A673 (cell line): Measurements from ENCODE around the gene WDR27. TPM values are rescaled to one million over a fixed set of nuclear protein-coding genes. Genes with fewer than 3 reads are reported as not detected.

Experiments
- BruUV-seq: library from RNA; stranded (reverse); fragments of 400-500 nt; replicated peaks from 2 replicates; lab custom pipeline; 2021; lab: Mats Ljungman, UMichigan
- CTCF ChIA-PET: fragments of 300-600 bp; sonication (Branson Sonifier 250); formaldehyde crosslinking; loops from one replicate; lab custom pipeline; 2022; ENCODE audit warnings: antibody characterized with exemption; lab: Charles Lee
- POLR2A ChIA-PET: fragments of 300-600 bp; sonication (Branson Sonifier 250); formaldehyde crosslinking; loops from one replicate; lab custom pipeline; 2022; ENCODE audit warnings: antibody characterized with exemption; ENCODE audit not compliant: low non-redundant PET; lab: Charles Lee
- DNase-seq: peaks from one replicate; pipeline ENCODE4 v3.0.0-alpha.2; 2015; ENCODE audit warnings: low spot score
- H3K27ac ChIP-seq: fragments of 200-600 bp; sonication (generic); 2 replicates; pipeline ENCODE4 v1.5.1; 2016; ENCODE audit warnings: mixed run types, low read depth, mild to moderate bottlenecking, mixed read lengths, antibody characterized with exemption, low read length; ENCODE audit not compliant: poor library complexity, severe bottlenecking
- H3K27me3 ChIP-seq: fragments of 200-600 bp; sonication (generic); replicated peaks from 2 replicates; pipeline ENCODE4 v1.6.1; 2017; ENCODE audit warnings: mixed run types, low read depth, mild to moderate bottlenecking, mixed read lengths, antibody characterized with exemption, low read length; ENCODE audit not compliant: insufficient read depth, poor library complexity
- H3K36me3 ChIP-seq: fragments of 200-600 bp; sonication (generic); 2 replicates; pipeline ENCODE4 v1.6.1; 2016; ENCODE audit warnings: mixed run types, mild to moderate bottlenecking, mixed read lengths, antibody characterized with exemption, low read length; ENCODE audit not compliant: insufficient read depth, poor library complexity, severe bottlenecking
- H3K4me1 ChIP-seq: fragments of 200-600 bp; sonication (generic); 2 replicates; pipeline ENCODE4 v1.6.1; 2017; ENCODE audit warnings: mixed run types, mild to moderate bottlenecking, mixed read lengths, antibody characterized with exemption, low read length; ENCODE audit not compliant: insufficient read depth, poor library complexity, severe bottlenecking
- H3K4me3 ChIP-seq: fragments of 200-600 bp; sonication (generic); 2 replicates; pipeline ENCODE4 v1.5.1; 2016; ENCODE audit warnings: low read depth, mixed run types, mild to moderate bottlenecking, mixed read lengths, low read length; ENCODE audit not compliant: poor library complexity, severe bottlenecking
- H3K9me3 ChIP-seq: fragments of 200-600 bp; sonication (generic); 2 replicates; pipeline ENCODE4 v1.6.1; 2016; ENCODE audit warnings: mixed run types, low read depth, mild to moderate bottlenecking, mixed read lengths, antibody characterized with exemption, low read length; ENCODE audit not compliant: poor library complexity, severe bottlenecking
- CTCF ChIP-seq: fragments of 300-800, 200-600 bp; sonication (generic); conservative IDR thresholded peaks from 2 replicates; pipeline ENCODE4 v1.5.1; 2017; ENCODE audit warnings: low read depth, mild to moderate bottlenecking, antibody characterized with exemption, low read length, moderate library complexity, mixed read lengths
- EZH2 ChIP-seq: fragments of 200-600 bp; sonication (generic); IDR thresholded peaks from 2 replicates; pipeline ENCODE4 v1.6.1; 2017; ENCODE audit warnings: borderline replicate concordance, low read depth, mild to moderate bottlenecking, mixed read lengths, antibody characterized with exemption, low read length; ENCODE audit not compliant: poor library complexity, severe bottlenecking
- intact Hi-C: fragments of 100-400 bp; cut with micrococcal nuclease; formaldehyde crosslinking; loops from one replicate; pipeline ENCODE4 v1.10.0; 2022; ENCODE audit not compliant: unreplicated experiment
- total RNA-seq: library from RNA; stranded (reverse); gene quantifications from 2 replicates; pipeline ENCODE4 v1.2.3, GENCODE V29; 2021

Gene WDR27
- total RNA-seq, 1 experiment from 2014 or later: 77.3 TPM

DNA sequence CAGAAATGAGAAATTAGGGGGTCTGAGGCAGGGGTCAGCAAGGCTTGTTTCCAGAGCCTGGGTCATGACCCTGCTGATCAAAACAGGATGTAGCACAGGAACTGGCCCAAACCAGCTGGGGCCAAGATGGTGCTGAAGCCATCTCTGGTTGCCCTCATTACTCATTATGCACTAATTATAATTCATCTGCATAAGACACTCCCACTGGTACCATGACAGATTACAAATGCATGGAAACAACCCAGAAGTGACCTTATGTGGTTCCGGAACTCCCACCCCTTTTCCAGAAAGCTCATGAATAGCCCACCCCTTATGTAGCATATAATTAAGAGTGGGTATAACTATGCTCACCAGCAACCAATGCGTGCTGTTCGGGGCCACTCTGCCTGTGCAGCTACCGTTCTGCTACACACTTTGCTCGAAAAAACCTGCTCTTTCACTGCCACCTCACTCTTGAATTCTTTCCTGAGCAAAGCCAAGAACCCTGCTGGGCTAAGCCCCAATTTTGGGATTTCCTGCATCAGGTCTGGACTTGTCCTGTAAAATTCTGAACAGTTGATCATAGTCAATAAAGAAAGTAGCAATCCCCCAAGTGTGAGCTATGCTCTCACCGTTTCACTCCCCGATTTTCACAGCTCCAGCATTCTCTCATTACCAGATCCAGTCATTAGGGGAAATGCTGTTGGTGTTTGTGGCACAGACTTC, 122.3 kb downstream of the WDR27 start:
- TF ChIP-seq CTCF (no peak), EZH2 (no peak)
- CTCF ChIA-PET: no interaction called here

GRCh38 chr6:169577974-169578373, 123.9 kb downstream of the WDR27 start:
- no TSS peak for BruUV-seq
- H3K9me3 ChIP-seq: no peaks in the 10 kb centered on the region
- no peak for TF ChIP-seq EZH2
- TF ChIP-seq CTCF: no peak
- no peaks in the 10 kb centered on the region for H3K27me3 ChIP-seq
- H3K4me3 ChIP-seq: no peak overlapping the region
- ChIA-PET POLR2A (no interaction called here), CTCF (no interaction called here)
- intact Hi-C loops: no loop called here
- no peak overlapping the region for H3K27ac ChIP-seq
- no peaks in the 10 kb centered on the region for H3K36me3 ChIP-seq
- peaks cover 19% of the 10 kb centered on the region for H3K4me1 ChIP-seq
- no peak for DNase-seq

More for the DNA sequence above, 122.3 kb downstream of the WDR27 start:
- Histone ChIP-seq H3K4me3 (no peak overlapping the region), H3K4me1 (peaks cover 19% of the 10 kb centered on the region), H3K9me3 (no peaks in the 10 kb centered on the region), H3K27ac (peak overlapping the region; percentile 69), H3K36me3 (no peaks in the 10 kb centered on the region), H3K27me3 (no peaks in the 10 kb centered on the region)
- DNase-seq: peak; percentile 66
- intact Hi-C loops: no loop called here
- POLR2A ChIA-PET: interaction anchor here (0.6 kb wide), 1 partner anchor 38 kb away, joined by 3 read pairs; no protein-coding TSS in a partner anchor
- no TSS peak for BruUV-seq

DNA sequence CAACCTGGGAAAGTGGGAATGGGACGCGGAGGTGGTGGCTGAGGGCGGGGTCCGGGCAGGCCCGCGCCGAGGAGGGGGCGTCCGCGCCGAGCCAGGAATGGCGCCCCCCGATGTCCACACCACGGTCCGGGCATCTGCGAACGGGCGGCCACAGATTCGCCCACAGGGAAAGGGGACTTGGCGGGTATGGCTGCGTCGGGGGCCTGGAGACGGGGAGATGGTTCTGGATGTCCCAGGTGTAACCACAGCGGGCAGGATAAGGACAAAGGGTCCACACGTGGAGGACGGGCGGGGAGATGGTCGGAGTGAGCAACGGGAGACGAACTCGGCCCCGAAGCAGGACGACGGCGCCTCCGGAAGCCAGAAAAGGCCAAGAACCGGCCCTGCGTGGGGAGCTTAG, 124.6 kb downstream of the WDR27 start:
- BruUV-seq: no TSS peak
- no peak for DNase-seq
- intact Hi-C loops: no loop called here
- Histone ChIP-seq H3K9me3 (no peaks in the 10 kb centered on the region), H3K4me1 (peaks cover 19% of the 10 kb centered on the region), H3K27ac (no peak overlapping the region), H3K4me3 (no peak overlapping the region), H3K36me3 (no peaks in the 10 kb centered on the region), H3K27me3 (no peaks in the 10 kb centered on the region)
- POLR2A ChIA-PET: no interaction called here
- no peak for TF ChIP-seq CTCF
- no peak for TF ChIP-seq EZH2
- CTCF ChIA-PET: no interaction called here
